KOPT-K1 (cell line): ENCODE results near the gene ROMO1.

Experiments used
- H3K27ac ChIP-seq: fragments of 200-600 bp; sonication (generic); 2 replicates; pipeline ENCODE4 v1.5.1; 2016; ENCODE audit warnings: antibody characterized with exemption, mild to moderate bottlenecking, low read depth, low read length; ENCODE audit not compliant: poor library complexity, severe bottlenecking
- H3K36me3 ChIP-seq: fragments of 200-600 bp; sonication (generic); 2 replicates; pipeline ENCODE4 v1.5.1; 2017; ENCODE audit warnings: antibody characterized with exemption, mild to moderate bottlenecking, low read length, moderate library complexity; ENCODE audit not compliant: insufficient read depth
- H3K9me3 ChIP-seq: fragments of 200-600 bp; sonication (generic); 2 replicates; pipeline ENCODE4 v1.5.1; 2017; ENCODE audit warnings: antibody characterized with exemption, low read length, mild to moderate bottlenecking; ENCODE audit not compliant: insufficient read depth, poor library complexity, severe bottlenecking

The ROMO1 gene

DNA sequence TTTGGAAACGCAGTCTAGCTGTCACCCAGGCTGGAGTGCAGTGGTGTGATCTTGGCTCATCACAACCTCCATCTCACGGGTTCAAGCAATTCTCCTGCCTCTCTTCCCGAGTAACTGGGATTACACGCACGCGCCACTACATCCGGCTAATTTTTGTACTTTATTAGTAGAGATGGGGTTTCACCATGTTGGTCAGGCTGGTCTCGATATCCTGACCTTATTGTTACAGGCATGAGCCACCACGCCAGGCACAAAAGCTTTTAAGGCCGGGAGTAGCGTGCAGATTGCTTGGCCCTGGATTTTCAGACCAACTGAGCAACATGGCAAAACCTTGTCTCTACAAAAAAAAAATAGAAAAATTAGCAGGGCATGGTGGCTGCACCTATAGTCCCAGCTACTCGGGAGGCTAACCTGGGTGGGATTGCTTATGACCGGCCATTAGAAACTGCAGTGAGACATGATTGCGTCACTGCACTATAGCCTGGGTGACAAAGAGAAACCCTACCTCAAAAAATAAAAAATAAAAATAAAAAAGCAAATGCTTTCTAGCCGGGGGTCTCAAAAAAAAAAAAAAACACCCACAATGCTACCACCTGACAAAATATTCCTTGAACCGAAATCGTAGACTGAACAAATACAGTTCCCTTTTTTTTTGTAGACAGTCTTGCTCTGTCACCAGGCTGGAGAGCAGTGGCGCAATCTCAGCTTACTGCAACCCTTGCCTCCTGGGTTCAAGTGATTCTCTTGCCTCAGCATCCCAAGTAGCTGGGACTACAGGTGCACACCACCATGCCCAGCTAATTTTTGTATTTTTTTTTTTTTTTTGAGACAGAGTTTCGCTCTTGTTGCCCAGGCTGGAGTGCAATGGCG lies 27.9 kb downstream of the ROMO1 start:
- Histone ChIP-seq H3K27ac (no peak overlapping the region), H3K9me3 (no peaks in the 10 kb centered on the region), H3K36me3 (peaks cover 99% of the 10 kb centered on the region)

DNA sequence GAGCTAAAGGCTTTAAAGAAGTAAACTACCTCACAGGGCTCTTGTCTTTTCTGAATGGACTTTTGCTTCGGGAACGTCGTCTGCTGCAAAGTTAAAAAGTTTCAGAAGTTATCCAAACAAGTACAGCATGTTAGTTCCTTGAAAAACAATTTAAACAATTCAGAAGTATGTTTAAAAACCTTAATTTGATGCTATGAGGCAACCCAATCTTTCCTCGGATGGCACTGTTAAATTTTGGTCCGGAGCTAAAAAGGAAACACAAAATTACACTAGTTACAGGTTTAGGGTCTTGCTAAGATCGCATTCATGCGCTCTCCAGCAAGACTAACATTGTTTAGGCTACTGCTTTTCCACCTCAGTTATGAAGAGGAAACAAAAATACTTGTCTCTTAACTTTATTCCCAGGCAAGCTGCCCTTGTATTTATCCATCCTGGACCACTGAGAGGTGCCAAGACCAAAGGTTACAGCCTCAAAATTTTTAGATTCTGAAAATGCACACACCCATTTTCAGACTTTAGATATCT lies 30.1 kb downstream of the ROMO1 start:
- Histone ChIP-seq H3K36me3 (peaks cover 100% of the 10 kb centered on the region), H3K27ac (no peak overlapping the region), H3K9me3 (no peaks in the 10 kb centered on the region)

DNA sequence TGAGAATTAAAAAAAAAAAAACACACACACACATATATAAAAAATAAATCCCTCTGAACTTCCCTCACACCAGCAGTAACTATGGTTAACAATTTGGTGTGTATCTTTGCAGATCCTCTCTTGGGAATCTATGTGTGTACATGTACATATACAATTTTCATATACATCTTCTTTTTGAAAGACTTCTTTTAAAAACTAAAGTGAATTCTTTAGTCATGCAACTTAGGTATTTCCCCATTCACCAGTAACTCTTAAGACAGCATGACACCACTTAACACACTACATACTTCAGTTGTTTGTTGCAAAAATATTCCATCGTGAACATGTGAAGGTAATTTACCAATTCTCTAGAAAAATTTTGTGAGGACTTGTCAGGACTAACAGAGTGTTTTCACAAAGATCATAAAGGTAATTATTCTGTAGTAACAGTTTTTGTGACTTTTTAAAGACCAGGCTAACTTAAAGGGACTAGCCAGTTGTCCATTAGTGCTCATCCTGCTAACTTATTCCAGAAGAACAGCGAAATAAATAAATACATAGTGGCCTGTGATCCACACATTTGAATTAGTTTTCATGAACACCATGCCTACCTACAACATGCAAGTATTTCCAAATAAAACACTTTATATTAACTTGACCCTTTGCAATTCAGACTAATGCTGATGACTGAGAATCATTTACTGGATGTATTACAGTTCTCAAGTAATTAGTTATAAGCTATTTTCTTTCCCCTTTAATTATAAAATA lies 30.8 kb downstream of the ROMO1 start:
- peaks cover 100% of the 10 kb centered on the region for H3K36me3 ChIP-seq
- H3K27ac ChIP-seq = no peak overlapping the region

GRCh38 chr20:35730583-35731468 lies 31.6 kb downstream of the ROMO1 start:
- H3K9me3 ChIP-seq = no peaks in the 10 kb centered on the region
- H3K27ac ChIP-seq = no peak overlapping the region
- peaks cover 100% of the 10 kb centered on the region for H3K36me3 ChIP-seq

More for the DNA sequence above, 30.8 kb downstream of the ROMO1 start:
- H3K9me3 ChIP-seq = no peaks in the 10 kb centered on the region

DNA sequence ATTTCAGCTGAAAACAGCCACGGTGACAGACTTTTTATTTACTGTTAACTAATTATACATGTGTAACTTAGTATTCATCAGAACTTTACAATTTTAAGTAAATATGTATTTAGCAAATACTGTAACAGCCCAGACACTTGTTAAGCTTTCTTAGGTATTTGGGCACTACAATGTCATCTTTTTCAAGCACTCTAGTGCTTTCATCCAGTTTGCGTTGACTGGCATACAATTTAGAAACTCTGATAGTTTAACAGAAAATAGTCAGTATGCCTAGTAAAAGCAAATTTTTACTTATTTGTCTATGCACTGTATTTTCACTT lies 32.2 kb downstream of the ROMO1 start:
- Histone ChIP-seq H3K36me3 (peaks cover 100% of the 10 kb centered on the region), H3K9me3 (no peaks in the 10 kb centered on the region), H3K27ac (no peak overlapping the region)

- Histone ChIP-seq H3K9me3 (no peaks in the 10 kb centered on the region), H3K36me3 (peaks cover 100% of the 10 kb centered on the region), H3K27ac (no peak overlapping the region)
Measured at GRCh38 chr20:35731862-35732643, 32.8 kb downstream of the ROMO1 start.

DNA sequence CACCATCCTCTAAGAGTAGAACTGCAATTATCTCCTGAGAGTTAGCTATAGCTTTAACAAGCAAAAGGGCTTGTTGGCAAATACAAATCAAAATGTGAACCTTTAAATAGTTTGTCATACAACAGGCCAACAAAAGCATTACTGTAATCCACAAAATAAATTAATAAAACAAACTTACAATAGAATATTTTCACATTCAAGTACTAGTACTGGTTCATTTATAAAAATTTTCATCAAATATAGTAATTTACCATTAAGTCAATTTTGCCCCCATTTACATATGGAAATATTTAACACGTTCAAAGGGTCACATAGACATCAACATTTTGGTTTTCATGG lies 33.4 kb downstream of the ROMO1 start:
- Histone ChIP-seq H3K36me3 (peaks cover 100% of the 10 kb centered on the region), H3K9me3 (no peaks in the 10 kb centered on the region), H3K27ac (no peak overlapping the region)

DNA sequence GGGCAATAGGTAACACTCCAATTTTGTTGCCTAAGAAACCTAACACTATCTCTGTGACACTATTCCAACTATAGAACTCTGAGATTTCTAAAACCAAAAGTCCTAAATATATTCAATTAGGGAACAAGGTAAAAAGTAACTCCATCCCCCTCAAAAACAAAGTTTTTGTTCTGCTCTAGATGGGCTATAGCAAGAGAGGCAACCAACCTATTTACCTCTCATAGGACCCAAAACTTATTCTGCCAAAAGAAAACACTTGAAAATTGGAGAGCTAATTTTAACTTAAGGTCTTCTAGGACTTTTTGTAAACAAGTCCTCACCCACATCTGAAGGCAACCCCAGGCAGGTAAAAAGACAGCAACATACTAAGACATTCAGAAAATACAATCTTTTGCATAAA lies 35.2 kb downstream of the ROMO1 start:
- Histone ChIP-seq H3K27ac (no peak overlapping the region), H3K36me3 (peaks cover 100% of the 10 kb centered on the region), H3K9me3 (no peaks in the 10 kb centered on the region)

GRCh38 chr20:35734777-35735649 lies 35.8 kb downstream of the ROMO1 start:
- H3K9me3 ChIP-seq = no peaks in the 10 kb centered on the region
- no peak overlapping the region for H3K27ac ChIP-seq
- peaks cover 100% of the 10 kb centered on the region for H3K36me3 ChIP-seq

- Histone ChIP-seq H3K27ac (no peak overlapping the region), H3K9me3 (no peaks in the 10 kb centered on the region), H3K36me3 (peaks cover 100% of the 10 kb centered on the region)
Measured at GRCh38 chr20:35735826-35736470, 36.7 kb downstream of the ROMO1 start.

- Histone ChIP-seq H3K36me3 (peaks cover 81% of the 10 kb centered on the region), H3K27ac (no peak overlapping the region), H3K9me3 (no peaks in the 10 kb centered on the region)
Measured at GRCh38 chr20:35737865-35738333, 38.7 kb downstream of the ROMO1 start.

DNA sequence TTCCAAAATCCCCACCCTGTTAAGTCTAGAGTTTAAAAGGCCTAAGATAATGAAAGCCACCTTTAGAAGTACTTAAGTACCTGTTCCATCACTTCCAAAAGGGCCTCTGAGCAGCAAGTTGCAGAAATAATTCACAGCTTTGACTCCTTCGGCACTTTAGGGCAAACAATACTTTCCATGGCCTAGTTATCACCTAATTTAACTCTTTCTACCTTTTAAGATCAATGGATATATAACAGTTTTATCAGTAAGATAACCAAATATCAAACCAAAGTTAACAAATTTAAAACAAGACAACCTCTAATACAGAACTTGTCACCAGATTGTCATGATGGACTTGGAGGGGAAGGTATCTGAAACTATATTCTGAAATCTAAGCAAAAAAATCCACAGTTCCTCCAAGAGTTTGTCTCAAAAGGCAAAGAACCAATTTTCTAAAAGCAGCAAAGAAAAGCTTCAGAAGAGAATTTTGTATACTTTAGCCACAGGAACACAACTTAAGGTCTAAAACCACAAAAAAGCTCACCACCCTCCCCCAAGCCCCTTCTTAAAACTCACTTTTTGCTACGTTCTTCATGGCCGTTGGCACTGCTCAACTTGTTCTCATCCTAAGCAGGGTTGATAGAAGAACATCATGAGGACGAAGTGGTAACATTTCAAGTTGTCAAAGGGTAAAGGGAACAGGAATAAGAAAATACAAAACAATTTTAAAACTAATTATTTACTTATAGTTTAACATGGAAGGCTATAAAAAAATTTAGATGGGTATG lies 39.4 kb downstream of the ROMO1 start:
- Histone ChIP-seq H3K27ac (no peak overlapping the region), H3K36me3 (peaks cover 74% of the 10 kb centered on the region), H3K9me3 (no peaks in the 10 kb centered on the region)
